GM06990 (cell line): ENCODE results near the gene MRPS33.
"Not testable (repeated sequence)": the region's sequence is repeated elsewhere in the genome, so short reads cannot be mapped to it uniquely, and the experiment has no call there.

Experiments
- DNase-seq: peaks from one replicate; pipeline ENCODE4 v3.0.0-alpha.2; 2011; ENCODE audit not compliant: insufficient read length; ENCODE audit errors: extremely low read depth
- H3K27me3 ChIP-seq: replicated peaks from 2 replicates; pipeline ENCODE4 v1.6.0; 2011; ENCODE audit warnings: low read length; ENCODE audit not compliant: control insufficient read depth, insufficient read depth
- H3K36me3 ChIP-seq: 2 replicates; pipeline ENCODE4 v1.5.1; 2011; ENCODE audit warnings: low read length; ENCODE audit not compliant: control insufficient read depth, insufficient read depth
- H3K4me3 ChIP-seq: replicated peaks from 2 replicates; pipeline ENCODE4 v1.5.1; 2011; ENCODE audit warnings: low read depth, mild to moderate bottlenecking, control low read depth, low read length
- CTCF ChIP-seq: IDR thresholded peaks from 2 replicates; pipeline ENCODE4 v1.5.1; 2011; ENCODE audit warnings: low read length, control low read depth, mild to moderate bottlenecking, inconsistent platforms; ENCODE audit not compliant: insufficient read depth, poor library complexity, severe bottlenecking

The MRPS33 gene

GRCh38 chr7:141045126-141045841 is 30.5 kb upstream of the MRPS33 start:
- Histone ChIP-seq H3K36me3 (no peaks in the 10 kb centered on the region), H3K4me3 (no peak overlapping the region), H3K27me3 (no peaks in the 10 kb centered on the region)
- DNase-seq = no peak
- TF ChIP-seq CTCF = no peak

- no peak for DNase-seq
- H3K27me3 ChIP-seq = no peaks in the 10 kb centered on the region
- TF ChIP-seq CTCF = no peak
- no peaks in the 10 kb centered on the region for H3K36me3 ChIP-seq
- H3K4me3 ChIP-seq = no peak overlapping the region
Measured at GRCh38 chr7:141043616-141044015, 28.9 kb upstream of the MRPS33 start.

- DNase-seq = no peak
- H3K27me3 ChIP-seq = no peaks in the 10 kb centered on the region
- no peak overlapping the region for H3K4me3 ChIP-seq
- H3K36me3 ChIP-seq = no peaks in the 10 kb centered on the region
- TF ChIP-seq CTCF = no peak
Measured at GRCh38 chr7:141042222-141043193, 27.8 kb upstream of the MRPS33 start.

GRCh38 chr7:141039376-141039775 is 24.6 kb upstream of the MRPS33 start:
- Histone ChIP-seq H3K36me3 (no peaks in the 10 kb centered on the region), H3K4me3 (no peak overlapping the region), H3K27me3 (no peaks in the 10 kb centered on the region)
- no peak for TF ChIP-seq CTCF
- no peak for DNase-seq

- H3K27me3 ChIP-seq, DNase-seq: not testable (repeated sequence)
Measured at GRCh38 chr7:141038100-141038499, 23.3 kb upstream of the MRPS33 start.

GRCh38 chr7:141032539-141033323 is 18.0 kb upstream of the MRPS33 start:
- not testable (repeated sequence) for H3K27me3 ChIP-seq, H3K4me3 ChIP-seq, H3K36me3 ChIP-seq, DNase-seq

More at GRCh38 chr7:141038100-141038499, 23.3 kb upstream of the MRPS33 start:
- H3K4me3 ChIP-seq, H3K36me3 ChIP-seq: not testable (repeated sequence)
